Measurements from ENCODE around the gene SH2D6. TPM values are rescaled to one million over a fixed set of nuclear protein-coding genes. Genes with fewer than 3 reads are reported as not detected.

Gene SH2D6
- polyA plus RNA-seq, 1 donor from 2014 or later = not detected

DNA sequence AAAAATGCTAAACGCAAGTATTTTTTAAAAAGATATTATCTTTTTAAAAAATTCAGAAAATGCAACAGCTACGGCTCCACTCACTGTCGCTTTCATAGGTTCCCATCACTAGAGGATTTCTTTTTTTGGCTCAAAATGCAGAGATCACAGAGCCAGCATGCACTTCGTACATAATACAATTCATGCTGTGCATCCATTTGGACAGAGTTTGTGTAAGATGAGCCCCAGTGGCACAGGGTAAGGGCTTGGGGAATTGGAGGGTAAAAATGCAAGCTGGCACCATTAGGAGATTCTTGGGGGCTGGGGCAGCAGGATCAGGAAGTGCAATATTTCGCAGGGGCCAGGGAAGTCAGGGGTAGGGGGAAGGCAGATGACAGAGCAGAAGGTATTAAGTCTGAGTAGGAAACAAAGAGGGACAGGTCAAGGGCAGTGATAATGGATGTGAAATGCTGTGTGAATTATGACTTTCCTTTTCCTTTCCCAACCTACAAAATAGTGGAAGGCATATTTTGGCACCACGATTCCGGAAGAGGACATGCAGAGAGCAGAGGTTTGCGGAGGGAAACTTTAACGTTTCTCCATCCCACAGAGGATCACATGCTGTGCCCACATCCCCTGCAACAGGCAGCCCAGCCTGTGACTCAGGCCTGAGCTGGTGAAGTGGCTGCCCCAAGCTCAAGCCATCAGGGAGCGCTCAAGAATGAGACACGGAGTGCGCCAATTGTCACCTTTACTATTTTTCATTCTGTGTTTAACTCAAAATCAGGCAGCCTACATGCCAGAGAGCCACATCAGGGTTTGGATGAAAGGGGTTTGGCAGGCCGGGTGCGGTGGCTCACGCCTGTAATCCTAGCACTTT is 13.1 kb upstream of the SH2D6 start:
- H3K4me3 ChIP-seq (ENCODE audit: low read length) = no peak overlapping the region
- H3K27me3 ChIP-seq (ENCODE audit: insufficient read depth, low read depth, low read length) = no peaks in the 10 kb centered on the region
- H4K20me1 ChIP-seq (ENCODE audit: insufficient read depth) = no peaks in the 10 kb centered on the region
- no peak for TF ChIP-seq TAF1 (IDR thresholded peaks at IDR 0.05; ENCODE audit: low read depth)
- TF ChIP-seq, protein P1, sequence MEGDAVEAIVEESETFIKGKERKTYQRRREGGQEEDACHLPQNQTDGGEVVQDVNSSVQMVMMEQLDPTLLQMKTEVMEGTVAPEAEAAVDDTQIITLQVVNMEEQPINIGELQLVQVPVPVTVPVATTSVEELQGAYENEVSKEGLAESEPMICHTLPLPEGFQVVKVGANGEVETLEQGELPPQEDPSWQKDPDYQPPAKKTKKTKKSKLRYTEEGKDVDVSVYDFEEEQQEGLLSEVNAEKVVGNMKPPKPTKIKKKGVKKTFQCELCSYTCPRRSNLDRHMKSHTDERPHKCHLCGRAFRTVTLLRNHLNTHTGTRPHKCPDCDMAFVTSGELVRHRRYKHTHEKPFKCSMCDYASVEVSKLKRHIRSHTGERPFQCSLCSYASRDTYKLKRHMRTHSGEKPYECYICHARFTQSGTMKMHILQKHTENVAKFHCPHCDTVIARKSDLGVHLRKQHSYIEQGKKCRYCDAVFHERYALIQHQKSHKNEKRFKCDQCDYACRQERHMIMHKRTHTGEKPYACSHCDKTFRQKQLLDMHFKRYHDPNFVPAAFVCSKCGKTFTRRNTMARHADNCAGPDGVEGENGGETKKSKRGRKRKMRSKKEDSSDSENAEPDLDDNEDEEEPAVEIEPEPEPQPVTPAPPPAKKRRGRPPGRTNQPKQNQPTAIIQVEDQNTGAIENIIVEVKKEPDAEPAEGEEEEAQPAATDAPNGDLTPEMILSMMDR (IDR thresholded peaks at IDR 0.05; ENCODE audit: poor library complexity, severe bottlenecking) = no peak
- no peak for TF ChIP-seq EZH2 (IDR thresholded peaks at IDR 0.05; ENCODE audit: borderline replicate concordance, insufficient read depth, low read length, poor library complexity, severe bottlenecking)
- TF ChIP-seq SMC3 (conservative IDR thresholded peaks at IDR 0.05; ENCODE audit: poor library complexity) = no peak
- TF ChIP-seq EP300 (conservative IDR thresholded peaks at IDR 0.05; ENCODE audit: poor library complexity, severe bottlenecking) = no peak
- TF ChIP-seq RAD21 (conservative IDR thresholded peaks at IDR 0.05) = no peak
- TF ChIP-seq POLR2AphosphoS5 (IDR thresholded peaks at IDR 0.05) = no peak
- no peaks in the 10 kb centered on the region for H3K36me3 ChIP-seq (ENCODE audit: insufficient read depth, low read length)
- H2AFZ ChIP-seq (ENCODE audit: low read depth, low read length) = no peak overlapping the region
- H3K4me2 ChIP-seq (ENCODE audit: low read length) = no peak overlapping the region
- H3K9me3 ChIP-seq (ENCODE audit: low read length) = no peaks in the 10 kb centered on the region
- H3K9ac ChIP-seq (ENCODE audit: low read length) = no peak overlapping the region
- no peak overlapping the region for H3K27ac ChIP-seq (ENCODE audit: low read length)
- no peaks in the 10 kb centered on the region for H3F3A ChIP-seq (ENCODE audit: insufficient read depth, low read length, poor library complexity, severe bottlenecking)
- no peaks in the 10 kb centered on the region for H3K9me2 ChIP-seq (ENCODE audit: insufficient read depth, low read length)
- H3K79me2 ChIP-seq (replicated peaks; ENCODE audit: insufficient read depth, low read length) = no peaks in the 10 kb centered on the region

DNA sequence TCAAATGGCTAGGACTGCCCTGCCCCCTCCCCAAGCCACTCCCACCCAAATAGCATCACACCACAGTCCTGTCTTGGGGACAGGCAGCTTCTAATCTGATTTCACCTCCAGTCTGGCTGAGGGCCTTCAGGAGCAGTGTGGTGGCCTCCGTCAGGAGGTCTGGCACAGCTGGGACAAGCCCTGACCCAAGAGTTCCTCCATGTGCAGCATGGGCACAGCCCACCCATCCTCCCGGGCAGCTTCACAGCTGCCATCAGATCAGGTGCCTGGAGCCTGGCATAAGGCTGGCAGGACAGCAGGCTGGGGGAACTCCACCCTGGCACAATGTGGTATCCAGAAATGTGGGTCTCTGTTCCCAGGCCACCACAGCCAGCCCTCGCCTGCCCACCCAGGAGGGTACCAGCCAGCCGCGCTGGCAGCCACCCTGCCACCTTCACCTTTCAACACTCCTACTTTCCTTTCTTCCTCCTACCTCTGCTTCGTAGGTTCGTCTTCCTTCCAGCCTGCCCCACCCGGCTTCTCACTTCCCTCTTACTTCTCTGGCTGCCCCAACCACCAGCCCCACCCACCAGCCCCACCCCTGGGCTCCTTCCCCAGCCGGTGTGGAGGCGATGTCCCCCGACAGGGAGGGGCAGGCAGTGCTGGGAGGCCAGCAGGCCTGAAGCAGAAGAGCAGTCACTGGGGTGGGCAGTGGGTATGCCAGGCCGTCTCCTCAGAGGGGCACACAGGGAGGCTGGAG is 8.5 kb upstream of the SH2D6 start, which contains the start of gene CAPG:
Gene CAPG, minus strand, starts transcription at position 522 of the 739 bp plus-strand sequence. CDS start 8,221 bp downstream, outside the sequence.
- Histone ChIP-seq H3K9me2 (ENCODE audit: insufficient read depth, low read length) (no peaks in the 10 kb centered on the region), H3K9me3 (ENCODE audit: low read length) (no peaks in the 10 kb centered on the region), H3F3A (ENCODE audit: insufficient read depth, low read length, poor library complexity, severe bottlenecking) (no peaks in the 10 kb centered on the region), H2AFZ (ENCODE audit: low read depth, low read length) (no peak within 1 kb of the TSS), H3K27me3 (ENCODE audit: insufficient read depth, low read depth, low read length) (peaks cover 17% of the 10 kb centered on the region), H3K4me2 (ENCODE audit: low read length) (no peak within 1 kb of the TSS), H4K20me1 (ENCODE audit: insufficient read depth) (no peaks in the 10 kb centered on the region), H3K79me2 (replicated peaks; ENCODE audit: insufficient read depth, low read length) (no peaks in the 10 kb centered on the region), H3K27ac (ENCODE audit: low read length) (no peak within 1 kb of the TSS), H3K36me3 (ENCODE audit: insufficient read depth, low read length) (no peaks in the 10 kb centered on the region), H3K4me3 (ENCODE audit: low read length) (no peak within 1 kb of the TSS), H3K9ac (ENCODE audit: low read length) (no peak within 1 kb of the TSS)
- no peak for TF ChIP-seq SMC3 (conservative IDR thresholded peaks at IDR 0.05; ENCODE audit: poor library complexity)
- TF ChIP-seq, protein P1 (IDR thresholded peaks at IDR 0.05; ENCODE audit: poor library complexity, severe bottlenecking) = no peak
